HG02642 (cell line): ENCODE measurements around the gene GRK2.

Experiments
- ATAC-seq: cut with Tn5 transposase; IDR thresholded peaks from one replicate; pipeline ENCODE4 v1.9.1; 2021; ENCODE audit warnings: mild to moderate bottlenecking; ENCODE audit not compliant: unreplicated experiment, poor library complexity

GRK2 gene

DNA sequence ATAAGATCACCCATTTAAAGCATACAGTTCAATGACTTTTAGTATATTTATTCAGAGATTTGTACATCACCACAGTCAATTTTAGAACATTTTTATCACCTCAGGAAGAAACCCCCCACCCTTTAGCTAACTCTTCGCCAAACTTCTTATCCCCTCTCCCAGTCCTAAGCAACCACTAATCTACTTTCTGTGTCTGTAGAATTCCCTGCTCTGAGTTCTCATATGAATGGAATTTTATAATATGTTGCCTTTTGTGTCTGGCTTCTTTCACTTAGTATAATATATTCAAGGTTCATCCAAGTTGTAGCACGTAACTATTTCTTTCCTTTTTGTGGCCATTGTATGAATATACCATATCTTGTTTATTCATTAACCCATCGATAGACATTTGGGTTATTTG, 26.4 kb downstream of the GRK2 start:
- ATAC-seq, result no peak

DNA sequence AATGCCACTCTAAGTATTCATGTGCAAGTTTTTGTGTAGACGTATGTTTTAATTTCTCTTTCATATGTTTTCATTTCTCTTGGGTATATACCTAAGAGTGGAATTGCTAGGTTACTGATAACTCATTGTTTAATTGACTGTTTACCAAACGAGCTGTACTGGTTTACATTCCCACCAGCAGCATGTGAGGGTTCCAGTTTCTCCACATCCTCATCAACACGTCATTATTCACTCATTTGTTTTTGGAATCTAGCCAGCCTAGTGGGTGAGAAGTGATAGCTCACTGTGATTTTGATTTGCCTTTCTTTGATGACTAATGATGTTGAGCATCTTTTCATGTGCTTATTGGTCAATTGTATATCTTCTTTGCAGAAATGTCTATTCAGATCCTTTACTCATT, 26.8 kb downstream of the GRK2 start:
- no peak for ATAC-seq

DNA sequence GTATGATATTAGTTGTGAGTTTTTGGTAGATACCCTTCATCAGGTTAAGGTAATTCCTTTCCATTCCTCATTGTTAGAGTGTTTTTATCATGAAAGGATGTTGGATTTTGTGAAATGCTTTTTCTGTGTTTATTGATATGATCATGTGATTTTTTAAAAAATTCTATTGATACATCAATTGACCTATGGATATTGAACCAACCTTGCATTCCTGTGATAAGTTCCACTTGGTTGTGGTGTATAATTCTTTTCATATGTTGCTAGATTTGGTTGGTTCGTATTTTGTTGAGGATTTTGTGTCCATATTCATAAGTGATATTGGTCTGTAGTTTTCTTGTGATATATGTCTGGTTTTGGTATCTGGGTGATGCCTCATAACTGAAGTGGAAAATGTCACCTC, 29.6 kb downstream of the GRK2 start:
- ATAC-seq, result no peak

DNA sequence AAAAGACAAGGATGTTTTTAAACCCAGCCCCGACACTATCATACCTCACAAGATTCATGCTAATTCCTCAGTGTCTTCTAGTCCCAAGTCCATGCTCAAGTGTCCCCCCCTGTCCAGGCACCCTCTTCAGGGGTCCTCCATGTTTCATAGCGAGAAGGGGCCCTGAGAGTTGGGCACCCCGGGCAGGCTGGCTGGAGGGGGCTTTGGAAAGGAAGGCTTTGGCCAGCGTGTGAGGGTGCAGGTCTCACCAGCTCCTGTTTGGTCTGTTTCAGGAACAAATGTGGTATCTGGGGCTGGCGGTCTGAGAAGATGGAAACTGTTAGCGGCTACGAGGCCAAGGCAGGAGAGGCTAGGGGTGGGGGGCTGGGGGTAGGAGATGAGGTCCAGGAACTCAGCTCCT, 32.5 kb downstream of the GRK2 start:
- no peak for ATAC-seq

DNA sequence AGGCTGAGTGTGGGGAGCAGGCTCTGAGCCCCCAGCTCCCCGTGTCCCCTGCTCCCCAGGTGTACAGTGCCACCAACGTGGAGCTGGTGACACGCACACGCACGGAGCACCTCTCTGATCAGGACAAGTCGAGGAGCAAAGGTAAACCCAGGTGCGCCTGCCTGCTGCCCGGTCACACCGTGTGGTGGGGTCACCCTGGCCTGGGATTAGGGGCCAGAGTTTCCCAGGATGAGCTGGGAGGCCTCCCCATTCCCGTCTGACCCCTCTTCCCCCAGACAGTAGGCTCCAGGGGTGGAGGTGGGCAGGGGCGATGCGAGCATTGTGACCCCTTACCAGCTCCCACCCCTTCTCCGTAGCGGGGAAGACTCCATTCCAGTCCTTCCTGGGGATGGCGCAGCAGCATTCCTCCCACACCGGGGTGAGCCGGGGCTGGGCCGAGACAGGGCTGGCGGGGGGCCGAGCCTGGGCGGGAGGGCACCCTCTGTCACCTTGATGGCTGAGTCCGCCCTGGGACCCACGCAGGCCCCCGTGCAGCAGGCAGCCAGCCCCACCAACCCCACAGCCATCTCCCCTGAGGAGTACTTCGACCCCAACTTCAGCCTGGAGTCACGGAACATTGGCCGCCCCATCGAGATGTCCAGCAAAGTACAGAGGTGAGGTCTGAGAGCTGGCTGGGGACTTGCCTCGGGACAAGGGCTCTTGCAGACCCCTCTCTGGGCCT, 33.4 kb downstream of the GRK2 start:
- ATAC-seq, result no peak

DNA sequence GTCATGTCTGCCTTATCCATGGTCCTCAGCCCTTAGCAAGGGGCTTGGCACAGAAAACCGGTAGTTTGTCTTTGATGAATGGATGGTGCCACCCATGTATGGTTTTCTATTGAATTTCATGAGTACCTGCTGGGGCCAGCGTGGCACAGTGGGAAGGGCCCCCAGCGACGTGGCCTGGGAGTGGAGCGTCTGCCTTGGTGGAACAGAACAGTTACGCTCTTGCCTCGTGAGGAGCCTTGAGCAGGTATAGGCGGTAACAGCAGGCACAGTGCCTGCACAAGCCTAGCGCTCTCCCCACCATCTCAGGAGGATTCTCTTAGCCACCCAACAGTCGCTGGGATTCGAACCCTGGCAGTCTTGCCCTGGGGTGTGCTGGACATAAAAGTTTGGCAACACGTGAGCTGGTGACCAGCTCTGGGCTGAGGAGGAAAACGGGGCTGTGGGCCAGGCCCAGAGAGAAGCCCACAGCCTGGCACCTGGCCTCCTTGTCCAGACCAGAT, 34.0 kb downstream of the GRK2 start:
- ATAC-seq, result no peak

DNA sequence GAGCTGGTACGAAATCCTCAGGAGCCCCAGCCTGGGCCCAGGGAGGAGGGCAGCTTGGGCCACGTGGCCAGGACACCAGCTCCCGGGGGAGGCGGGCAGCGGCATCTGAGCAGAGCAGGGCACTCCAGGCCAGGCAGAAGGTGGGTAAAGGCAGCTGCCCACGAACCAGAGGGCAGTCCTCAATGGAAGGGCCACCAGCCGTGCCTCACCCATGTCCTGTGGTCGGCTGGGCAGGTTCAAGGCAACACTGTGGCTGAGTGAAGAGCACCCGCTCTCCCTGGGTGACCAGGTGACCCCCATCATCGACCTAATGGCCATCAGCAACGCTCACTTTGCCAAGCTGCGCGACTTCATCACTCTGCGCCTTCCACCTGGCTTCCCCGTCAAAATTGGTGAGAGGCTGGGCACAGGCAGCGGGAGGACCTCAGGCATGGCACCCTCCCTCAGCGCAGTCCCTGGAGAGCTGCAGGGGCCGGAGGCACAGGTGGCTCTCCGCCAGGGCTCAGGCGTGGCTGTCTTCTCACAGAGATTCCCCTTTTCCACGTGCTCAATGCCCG, 34.6 kb downstream of the GRK2 start:
- ATAC-seq, result no peak

DNA sequence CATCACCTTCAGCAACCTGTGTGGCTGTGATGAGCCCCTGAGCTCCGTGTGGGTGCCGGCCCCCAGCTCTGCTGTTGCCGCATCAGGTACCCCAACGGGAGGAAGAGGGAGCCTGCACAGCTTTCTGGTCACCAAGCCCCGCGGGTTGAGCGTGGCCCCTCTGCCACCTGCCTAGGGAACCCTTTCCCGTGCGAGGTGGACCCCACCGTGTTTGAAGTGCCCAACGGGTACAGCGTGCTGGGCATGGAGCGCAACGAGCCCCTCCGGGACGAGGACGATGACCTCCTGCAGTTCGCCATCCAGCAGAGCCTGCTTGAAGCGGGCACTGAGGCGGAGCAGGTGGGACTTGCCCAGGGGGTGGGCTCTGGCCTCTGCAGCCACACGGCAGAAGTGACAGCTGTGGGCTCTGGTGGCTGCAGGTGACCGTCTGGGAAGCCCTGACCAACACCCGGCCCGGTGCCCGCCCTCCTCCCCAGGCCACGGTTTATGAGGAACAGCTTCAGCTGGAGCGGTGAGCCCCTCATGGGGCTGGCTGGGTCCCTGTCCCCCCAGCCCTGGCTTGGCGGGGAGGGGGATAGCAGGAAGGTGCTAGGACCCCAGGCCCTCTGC, 35.1 kb downstream of the GRK2 start:
- ATAC-seq, result no peak

DNA sequence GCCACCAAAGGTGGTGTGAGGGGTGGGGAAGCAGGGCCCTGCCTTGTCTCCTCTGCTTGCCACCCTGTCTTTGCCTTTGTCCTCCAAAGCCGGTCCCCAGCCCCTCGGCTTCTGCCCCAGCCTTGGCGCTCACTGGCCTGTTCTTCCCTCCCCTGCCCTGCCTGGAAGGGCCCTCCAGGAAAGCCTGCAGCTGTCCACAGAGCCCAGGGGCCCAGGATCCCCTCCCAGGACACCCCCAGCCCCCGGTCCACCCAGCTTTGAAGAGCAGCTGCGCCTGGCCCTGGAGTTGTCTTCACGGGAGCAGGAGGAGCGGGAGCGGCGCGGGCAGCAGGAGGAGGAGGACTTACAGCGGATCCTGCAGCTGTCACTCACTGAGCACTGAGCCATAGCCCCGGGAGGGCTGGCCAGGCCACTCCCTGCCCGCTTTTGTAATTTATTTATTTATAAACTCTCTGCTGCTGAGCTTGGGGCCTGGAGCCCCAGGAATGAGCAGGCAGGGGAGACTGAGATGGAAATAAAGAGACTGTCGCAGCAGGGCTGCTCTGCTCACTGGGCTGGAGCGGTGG, 35.8 kb downstream of the GRK2 start:
- no peak for ATAC-seq

DNA sequence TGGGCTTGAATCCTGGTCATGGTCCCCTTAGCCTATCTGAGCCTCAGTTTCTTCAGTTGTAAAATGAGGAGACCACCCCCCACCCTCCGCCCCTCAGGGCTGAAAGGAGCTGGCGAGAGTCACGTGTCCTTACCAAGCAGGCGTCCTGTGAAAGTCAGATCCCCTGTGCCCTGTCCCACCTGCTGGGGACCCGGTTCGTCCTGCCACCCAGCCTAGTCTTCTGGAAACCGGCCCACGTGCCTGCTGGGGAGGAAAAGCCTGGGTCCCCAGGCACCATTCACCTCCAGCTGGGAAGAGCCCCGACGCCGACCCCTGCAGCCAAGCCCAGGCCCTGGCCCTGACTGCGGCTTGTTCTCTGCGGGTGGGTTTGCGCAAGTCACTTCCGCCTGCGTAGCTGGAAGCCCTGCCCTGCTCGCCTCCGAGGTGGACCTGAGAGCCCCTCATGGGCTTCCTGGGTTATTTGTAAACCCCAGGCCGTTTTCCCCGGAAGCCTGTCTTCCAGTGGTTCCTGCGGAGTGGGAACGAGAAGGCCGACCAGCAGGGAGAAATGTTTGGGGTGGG, 36.4 kb downstream of the GRK2 start:
- ATAC-seq, result no peak

DNA sequence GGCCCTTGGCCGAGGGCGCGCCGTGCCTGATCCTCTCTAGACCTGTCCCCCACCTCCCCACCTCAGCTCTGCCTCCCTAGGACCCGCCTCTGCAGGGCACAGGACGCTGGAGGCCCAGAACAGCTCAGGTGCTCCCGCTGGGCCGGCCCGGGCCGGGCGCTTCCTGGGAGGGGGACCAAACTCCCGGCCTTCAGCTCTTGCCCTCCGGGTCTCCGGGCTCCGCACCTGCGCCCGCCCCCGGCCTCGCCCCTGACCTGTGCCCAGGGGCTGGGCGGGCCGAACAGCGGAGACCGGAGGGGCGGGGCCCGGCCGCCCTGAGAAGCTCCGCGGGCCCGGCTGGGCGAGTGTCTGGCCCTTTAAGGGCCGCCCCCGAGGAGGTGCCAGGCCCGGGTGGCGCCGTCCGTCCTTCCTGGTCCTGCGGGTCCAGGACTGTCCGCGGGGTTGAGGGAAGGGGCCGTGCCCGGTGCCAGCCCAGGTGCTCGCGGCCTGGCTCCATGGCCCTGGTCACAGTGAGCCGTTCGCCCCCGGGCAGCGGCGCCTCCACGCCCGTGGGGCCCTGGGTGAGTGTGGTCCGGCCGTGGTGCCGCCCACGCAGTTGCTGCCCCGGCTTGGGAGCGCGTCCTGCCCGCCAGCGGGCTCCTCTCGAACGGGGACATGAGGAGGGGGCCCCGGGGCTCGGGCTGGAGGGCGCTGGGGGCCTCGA, 37.0 kb downstream of the GRK2 start, which contains the start of gene SSH3:
Gene SSH3 (plus strand): TSS at position 399 of the 703 bp plus-strand sequence. CDS start 96 bp downstream, at position 495.
- peak; percentile 59 for ATAC-seq

DNA sequence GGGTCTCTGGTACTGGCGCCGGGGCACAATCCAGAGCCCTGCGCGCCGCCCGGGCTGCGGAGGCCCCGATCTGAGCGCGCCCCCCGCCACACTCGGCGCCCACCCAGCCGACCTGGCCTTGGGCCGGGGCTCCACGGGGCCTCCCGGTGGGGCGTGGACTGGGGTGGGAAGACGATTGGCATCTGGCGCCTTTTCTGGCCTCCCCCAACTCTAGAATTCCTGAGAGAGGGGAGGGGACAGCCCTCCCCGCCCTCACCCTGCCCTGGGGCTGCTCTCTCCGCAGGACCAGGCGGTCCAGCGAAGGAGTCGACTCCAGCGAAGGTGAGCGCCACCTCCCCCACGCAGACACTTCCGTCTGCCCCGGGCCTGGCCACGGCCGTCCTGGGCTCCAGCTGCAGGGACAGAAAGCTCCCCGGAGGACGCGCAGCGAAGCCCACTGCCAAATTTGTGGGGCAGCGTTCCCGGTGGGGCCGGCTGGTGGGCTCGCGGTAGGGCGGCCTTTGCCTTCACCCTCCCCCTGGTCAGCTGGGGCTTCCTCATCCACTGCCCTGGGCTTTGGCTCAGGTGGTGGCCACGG, 37.6 kb downstream of the GRK2 start:
- peak; percentile 8 for ATAC-seq

DNA sequence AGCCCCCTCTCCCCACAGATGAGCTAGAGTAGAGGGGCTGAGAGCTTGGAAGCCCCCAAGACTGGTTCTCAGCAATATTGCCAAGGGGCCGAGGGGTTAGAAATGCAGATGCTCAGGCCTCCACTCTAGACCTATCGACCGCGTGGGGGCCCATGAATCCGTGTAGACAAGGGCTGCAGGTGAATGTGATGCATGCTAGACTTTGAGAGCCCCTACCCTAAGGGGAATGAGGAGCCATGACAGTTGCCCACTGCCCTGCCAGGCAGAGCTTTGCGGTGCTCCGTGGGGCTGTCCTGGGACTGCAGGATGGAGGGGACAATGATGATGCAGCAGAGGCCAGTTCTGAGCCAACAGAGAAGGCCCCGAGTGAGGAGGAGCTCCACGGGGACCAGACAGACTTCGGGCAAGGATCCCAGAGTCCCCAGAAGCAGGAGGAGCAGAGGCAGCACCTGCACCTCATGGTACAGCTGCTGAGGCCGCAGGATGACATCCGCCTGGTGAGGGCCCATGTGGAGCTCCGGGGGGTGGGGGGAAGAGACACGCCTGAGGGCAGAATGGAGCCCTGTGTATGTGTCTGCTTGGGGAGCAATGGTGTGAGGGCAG, 38.3 kb downstream of the GRK2 start:
- no peak for ATAC-seq

DNA sequence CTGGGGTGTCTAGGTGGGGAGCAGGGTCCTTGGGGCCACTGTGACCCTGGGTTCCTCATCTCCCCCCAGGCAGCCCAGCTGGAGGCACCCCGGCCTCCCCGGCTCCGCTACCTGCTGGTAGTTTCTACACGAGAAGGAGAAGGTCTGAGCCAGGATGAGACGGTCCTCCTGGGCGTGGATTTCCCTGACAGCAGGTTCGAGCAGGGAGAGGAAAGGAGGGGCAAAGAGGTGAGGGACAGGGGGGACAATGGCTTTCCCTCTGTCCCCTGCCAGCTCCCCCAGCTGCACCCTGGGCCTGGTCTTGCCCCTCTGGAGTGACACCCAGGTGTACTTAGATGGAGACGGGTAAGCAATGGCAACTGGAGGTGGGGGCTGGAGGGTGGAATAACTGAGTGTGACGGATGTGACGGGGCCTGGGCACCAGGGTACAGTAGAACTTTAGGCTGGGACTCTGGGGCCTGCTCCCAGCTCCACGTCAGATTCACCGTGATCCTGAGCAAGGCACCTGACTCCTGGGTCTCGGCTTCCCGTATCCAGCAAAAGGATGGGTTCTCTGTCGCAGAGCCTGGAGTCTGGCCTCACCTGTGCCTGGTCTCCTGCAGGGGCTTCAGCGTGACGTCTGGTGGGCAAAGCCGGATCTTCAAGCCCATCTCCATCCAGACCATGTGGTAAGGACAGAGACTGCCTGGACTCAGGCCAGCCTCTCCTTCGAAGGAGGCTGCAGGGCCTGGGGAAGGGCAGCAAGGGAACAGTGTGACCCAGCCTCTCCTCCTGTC, 40.7 kb downstream of the GRK2 start:
- ATAC-seq, result no peak

DNA sequence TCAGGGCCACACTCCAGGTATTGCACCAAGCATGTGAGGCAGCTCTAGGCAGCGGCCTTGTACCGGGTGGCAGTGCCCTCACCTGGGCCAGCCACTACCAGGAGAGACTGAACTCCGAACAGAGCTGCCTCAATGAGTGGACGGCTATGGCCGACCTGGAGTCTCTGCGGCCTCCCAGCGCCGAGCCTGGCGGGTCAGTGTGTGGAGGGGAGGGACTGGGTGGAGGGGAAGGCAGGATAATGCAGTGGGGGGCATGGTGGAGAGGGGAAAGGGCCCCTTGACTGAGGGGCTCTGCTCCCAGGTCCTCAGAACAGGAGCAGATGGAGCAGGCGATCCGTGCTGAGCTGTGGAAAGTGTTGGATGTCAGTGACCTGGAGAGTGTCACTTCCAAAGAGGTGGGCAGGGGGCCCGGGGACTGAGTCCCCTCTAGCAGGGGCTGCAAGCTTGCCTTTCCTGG, 41.3 kb downstream of the GRK2 start:
- ATAC-seq, result no peak

DNA sequence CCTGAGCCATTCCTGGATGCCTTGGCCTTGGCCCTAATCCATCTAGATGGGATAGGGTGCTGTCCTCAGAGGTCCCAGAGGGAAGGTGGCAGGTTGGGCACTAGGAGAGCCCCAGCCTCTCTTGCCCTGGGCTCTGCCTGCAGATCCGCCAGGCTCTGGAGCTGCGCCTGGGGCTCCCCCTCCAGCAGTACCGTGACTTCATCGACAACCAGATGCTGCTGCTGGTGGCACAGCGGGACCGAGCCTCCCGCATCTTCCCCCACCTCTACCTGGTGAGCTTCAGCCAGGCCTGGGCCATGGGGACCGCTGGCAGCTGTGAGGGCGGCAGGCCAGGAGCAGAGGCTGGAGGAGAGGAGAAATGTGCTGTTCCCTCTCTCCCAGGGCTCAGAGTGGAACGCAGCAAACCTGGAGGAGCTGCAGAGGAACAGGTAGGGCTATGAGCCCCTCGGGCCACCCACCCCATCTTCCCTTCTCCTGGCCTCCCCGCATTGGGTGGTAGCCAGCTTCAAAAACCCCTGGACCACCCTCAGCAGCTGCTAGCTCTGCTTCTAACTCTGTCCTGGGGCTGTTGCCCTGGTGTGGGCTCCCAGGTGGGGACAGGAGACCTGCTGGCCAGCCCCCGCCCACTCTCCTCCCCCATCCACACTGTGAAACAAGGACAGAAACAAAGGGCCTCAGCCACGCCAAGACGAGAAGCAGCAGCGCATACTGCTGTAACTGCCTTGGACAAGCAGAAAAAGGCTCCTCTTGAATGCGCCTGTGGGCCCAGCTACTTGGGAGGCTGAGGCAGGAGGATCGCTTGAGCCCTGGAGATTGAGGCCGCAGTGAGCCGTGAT, 42.0 kb downstream of the GRK2 start:
- ATAC-seq, result no peak

DNA sequence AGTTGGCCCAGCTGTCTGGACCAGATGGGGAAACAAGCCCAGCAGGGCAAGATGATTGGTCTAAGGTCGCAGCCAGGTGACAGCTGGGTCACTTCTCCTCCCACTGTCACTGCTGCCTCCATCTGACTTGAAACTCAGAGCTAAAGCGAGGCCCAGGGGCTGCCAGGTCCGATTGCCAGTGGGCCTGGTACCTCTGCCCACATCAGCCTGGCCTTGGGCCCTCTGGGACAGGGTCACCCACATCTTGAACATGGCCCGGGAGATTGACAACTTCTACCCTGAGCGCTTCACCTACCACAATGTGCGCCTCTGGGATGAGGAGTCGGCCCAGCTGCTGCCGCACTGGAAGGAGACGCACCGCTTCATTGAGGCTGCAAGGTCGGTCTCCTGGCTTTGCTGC, 42.9 kb downstream of the GRK2 start:
- no peak for ATAC-seq

DNA sequence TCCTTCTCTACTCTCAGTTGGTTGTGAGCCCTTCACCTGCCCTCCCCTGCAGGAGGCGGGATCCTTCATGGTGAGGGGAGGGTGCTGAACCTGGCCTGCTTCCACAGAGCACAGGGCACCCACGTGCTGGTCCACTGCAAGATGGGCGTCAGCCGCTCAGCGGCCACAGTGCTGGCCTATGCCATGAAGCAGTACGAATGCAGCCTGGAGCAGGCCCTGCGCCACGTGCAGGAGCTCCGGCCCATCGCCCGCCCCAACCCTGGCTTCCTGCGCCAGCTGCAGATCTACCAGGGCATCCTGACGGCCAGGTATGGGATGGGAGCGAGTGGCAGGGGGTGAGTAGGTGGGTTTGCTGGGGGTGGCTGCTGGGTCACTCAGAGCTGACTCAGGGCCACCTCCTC, 43.4 kb downstream of the GRK2 start:
- no peak for ATAC-seq
